ENCODE results near the gene CCDC66.

DNA sequence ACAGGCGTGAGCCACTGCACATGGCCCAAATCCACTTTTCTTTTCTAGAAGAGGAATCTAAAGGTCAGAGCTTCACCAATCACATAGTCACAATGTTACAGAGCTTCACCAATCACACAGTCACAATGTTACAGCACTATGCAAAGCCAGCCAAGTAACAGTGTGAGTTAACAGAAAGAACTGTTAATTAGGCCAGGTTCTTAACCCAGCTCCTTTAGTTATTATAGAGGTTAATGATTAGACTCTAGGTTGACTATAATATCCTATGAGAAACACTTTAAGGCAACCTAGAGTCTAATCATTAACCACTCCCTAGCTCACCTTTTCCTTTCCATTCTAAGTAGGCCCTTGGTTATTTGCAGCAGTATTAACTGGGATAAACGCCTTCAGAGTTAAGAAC, 72.1 kb downstream of the CCDC66 start:
- TF ChIP-seq, protein P1, sequence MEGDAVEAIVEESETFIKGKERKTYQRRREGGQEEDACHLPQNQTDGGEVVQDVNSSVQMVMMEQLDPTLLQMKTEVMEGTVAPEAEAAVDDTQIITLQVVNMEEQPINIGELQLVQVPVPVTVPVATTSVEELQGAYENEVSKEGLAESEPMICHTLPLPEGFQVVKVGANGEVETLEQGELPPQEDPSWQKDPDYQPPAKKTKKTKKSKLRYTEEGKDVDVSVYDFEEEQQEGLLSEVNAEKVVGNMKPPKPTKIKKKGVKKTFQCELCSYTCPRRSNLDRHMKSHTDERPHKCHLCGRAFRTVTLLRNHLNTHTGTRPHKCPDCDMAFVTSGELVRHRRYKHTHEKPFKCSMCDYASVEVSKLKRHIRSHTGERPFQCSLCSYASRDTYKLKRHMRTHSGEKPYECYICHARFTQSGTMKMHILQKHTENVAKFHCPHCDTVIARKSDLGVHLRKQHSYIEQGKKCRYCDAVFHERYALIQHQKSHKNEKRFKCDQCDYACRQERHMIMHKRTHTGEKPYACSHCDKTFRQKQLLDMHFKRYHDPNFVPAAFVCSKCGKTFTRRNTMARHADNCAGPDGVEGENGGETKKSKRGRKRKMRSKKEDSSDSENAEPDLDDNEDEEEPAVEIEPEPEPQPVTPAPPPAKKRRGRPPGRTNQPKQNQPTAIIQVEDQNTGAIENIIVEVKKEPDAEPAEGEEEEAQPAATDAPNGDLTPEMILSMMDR (IDR thresholded peaks at IDR 0.05; ENCODE audit: control extremely low read depth in 1 of 3, insufficient read depth in 1 of 3, low read depth in 1 of 3, low read length in 3 of 3): no peak
- TF ChIP-seq, protein P2, sequence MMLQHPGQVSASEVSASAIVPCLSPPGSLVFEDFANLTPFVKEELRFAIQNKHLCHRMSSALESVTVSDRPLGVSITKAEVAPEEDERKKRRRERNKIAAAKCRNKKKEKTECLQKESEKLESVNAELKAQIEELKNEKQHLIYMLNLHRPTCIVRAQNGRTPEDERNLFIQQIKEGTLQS (IDR thresholded peaks at IDR 0.05; ENCODE audit: insufficient read depth, low read depth, low read length): no peak
- TF ChIP-seq, protein P3, sequence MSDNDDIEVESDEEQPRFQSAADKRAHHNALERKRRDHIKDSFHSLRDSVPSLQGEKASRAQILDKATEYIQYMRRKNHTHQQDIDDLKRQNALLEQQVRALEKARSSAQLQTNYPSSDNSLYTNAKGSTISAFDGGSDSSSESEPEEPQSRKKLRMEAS (IDR thresholded peaks at IDR 0.05): no peak
- TF ChIP-seq POLR2A (IDR thresholded peaks at IDR 0.05; ENCODE audit: control extremely low read depth in 1 of 2, low read depth in 2 of 2, low read length in 2 of 2) (no peak), NRF1 (IDR thresholded peaks at IDR 0.05; ENCODE audit: low read depth, low read length) (no peak), RFX5 (IDR thresholded peaks at IDR 0.05; ENCODE audit: borderline replicate concordance, low read depth, low read length) (no peak), SRF (IDR thresholded peaks at IDR 0.05; ENCODE audit: low read depth, low read length) (no peak), POLR2AphosphoS5 (IDR thresholded peaks at IDR 0.05; ENCODE audit: low read depth, low read length) (no peak)
